Colonic mucosa (tissue), 4 donors: Measurements from ENCODE around the gene FHL2. TPM values are rescaled to one million over a fixed set of nuclear protein-coding genes. Genes with fewer than 3 reads are reported as not detected.

Source experiments
- DNase-seq: peaks from one replicate; pipeline ENCODE4 v3.0.0-alpha.2; 2020
- H3K27ac ChIP-seq: fragments of 200-600 bp; one replicate; pipeline ENCODE4 v1.8.0; 2021
- H3K27me3 ChIP-seq: fragments of 200-600 bp; one replicate; pipeline ENCODE4 v1.8.0; 2021
- H3K36me3 ChIP-seq: fragments of 200-600 bp; one replicate; pipeline ENCODE4 v1.8.0; 2021
- H3K4me1 ChIP-seq: fragments of 200-600 bp; one replicate; pipeline ENCODE4 v1.8.0; 2021; ENCODE audit warnings: mild to moderate bottlenecking
- H3K4me3 ChIP-seq: fragments of 200-600 bp; one replicate; pipeline ENCODE4 v1.8.0; 2021
- H3K9ac ChIP-seq, 2 donors: one replicate each; pipeline ENCODE4 v1.7.0; 2013; ENCODE audit warnings: control low read depth in 2 of 2, low read depth in 2 of 2, low read length in 2 of 2
- H3K9me3 ChIP-seq: fragments of 200-600 bp; one replicate; pipeline ENCODE4 v1.8.0; 2021
- intact Hi-C: fragments of 100-400 bp; cut with DNase I; formaldehyde crosslinking; loops from one replicate; pipeline ENCODE4 v1.14.1; 2022
- total RNA-seq, 2 donors: library from RNA; stranded (reverse); fragmentation: NEBNext Ultra II Directional in 1 of 2; extraction: Animal tissue kit (Norgen Biotek cat#: 25700) in 1 of 2; gene quantifications; one replicate each; pipeline ENCODE4 v1.2.1, GENCODE V29; 2021
- TF ChIP-seq, protein P1 (sequence below): fragments of 200-600 bp; IDR thresholded peaks from one replicate; pipeline ENCODE4 v1.8.0; 2022; ENCODE audit warnings: antibody characterized with exemption, mild to moderate bottlenecking
- donor health status: healthy.
- donor health status: DM: no; HTN: no; CAD: no.
- donor health status: DM: no; HTN: no; CAD: no.

FHL2 gene
- total RNA-seq, 2 donors from 2014 or later = 103 to 212 TPM

DNA sequence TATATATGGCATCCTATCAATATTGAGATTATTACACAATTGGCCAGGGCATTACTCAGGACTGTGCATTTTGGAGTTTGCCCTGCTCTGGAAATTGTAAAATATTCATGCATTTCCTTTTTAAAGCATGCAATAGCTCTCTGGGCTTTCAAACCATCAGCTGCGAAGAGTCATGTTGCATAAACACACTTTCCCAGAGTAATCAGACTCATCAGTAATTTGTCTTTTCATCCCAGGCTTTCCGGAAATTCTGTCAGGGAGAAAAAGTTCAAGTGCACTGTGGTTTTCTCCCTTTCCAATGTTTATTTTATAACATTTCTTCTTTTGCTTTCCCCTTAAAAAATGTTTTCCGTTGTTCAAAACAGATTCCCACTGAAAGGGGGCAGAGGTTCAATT is 38.9 kb upstream of the FHL2 start:
- TF ChIP-seq, protein P1, sequence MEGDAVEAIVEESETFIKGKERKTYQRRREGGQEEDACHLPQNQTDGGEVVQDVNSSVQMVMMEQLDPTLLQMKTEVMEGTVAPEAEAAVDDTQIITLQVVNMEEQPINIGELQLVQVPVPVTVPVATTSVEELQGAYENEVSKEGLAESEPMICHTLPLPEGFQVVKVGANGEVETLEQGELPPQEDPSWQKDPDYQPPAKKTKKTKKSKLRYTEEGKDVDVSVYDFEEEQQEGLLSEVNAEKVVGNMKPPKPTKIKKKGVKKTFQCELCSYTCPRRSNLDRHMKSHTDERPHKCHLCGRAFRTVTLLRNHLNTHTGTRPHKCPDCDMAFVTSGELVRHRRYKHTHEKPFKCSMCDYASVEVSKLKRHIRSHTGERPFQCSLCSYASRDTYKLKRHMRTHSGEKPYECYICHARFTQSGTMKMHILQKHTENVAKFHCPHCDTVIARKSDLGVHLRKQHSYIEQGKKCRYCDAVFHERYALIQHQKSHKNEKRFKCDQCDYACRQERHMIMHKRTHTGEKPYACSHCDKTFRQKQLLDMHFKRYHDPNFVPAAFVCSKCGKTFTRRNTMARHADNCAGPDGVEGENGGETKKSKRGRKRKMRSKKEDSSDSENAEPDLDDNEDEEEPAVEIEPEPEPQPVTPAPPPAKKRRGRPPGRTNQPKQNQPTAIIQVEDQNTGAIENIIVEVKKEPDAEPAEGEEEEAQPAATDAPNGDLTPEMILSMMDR = no peak
- H3K27ac ChIP-seq = peak overlapping the region; percentile 49
- intact Hi-C loops = no loop called here
- no peaks in the 10 kb centered on the region for H3K36me3 ChIP-seq
- H3K27me3 ChIP-seq = no peaks in the 10 kb centered on the region
- H3K4me1 ChIP-seq = peaks cover 6% of the 10 kb centered on the region
- no peaks in the 10 kb centered on the region for H3K9me3 ChIP-seq
- DNase-seq = no peak
- H3K4me3 ChIP-seq = peak overlapping the region; percentile 1
- no peak overlapping the region for H3K9ac ChIP-seq

DNA sequence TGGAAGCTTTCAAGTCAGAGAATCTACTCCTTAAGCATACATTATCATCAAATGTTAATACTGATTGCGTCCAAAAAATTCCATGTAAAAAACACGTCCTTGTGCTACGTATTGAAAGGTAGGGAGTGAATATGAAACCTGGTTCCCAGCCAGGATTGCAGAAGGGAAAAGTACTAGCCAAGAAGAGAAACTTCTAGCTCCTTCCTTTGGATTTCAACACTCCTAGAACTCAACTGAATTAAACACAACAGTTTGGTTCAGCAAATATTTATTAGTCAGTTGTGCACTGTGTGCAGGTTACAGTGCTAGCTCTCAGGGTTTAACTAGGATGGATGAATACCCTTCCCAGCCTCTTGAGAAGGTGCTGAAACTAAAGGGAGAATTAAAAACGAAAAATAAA is 33.9 kb upstream of the FHL2 start:
- no peak for DNase-seq
- TF ChIP-seq, protein P1 = no peak
- Histone ChIP-seq H3K27ac (peak overlapping the region; percentile 8), H3K9ac (no peak overlapping the region), H3K4me3 (no peak overlapping the region), H3K27me3 (no peaks in the 10 kb centered on the region), H3K9me3 (no peaks in the 10 kb centered on the region), H3K36me3 (no peaks in the 10 kb centered on the region), H3K4me1 (no peaks in the 10 kb centered on the region)
- intact Hi-C loops = no loop called here

DNA sequence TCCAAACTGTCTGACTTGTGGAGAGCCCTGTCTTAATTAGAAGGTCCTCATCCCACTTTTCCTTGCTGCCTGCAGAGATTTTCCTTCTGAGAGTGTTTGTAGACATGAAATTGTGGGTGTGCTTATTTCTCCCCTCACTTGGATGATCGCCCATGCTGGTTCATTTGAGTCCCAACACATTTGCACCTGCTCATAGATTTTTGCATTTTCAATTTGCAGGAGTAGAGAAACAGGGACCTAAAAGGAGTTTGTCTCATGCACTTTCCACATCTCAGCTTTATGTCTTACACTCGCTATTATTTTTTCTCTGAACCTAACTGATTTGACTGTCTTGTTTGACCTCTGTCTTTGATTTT is 33.2 kb upstream of the FHL2 start:
- no peak for DNase-seq
- no peaks in the 10 kb centered on the region for H3K27me3 ChIP-seq
- intact Hi-C loops = no loop called here
- H3K27ac ChIP-seq = peak overlapping the region; percentile 8
- no peaks in the 10 kb centered on the region for H3K4me1 ChIP-seq
- no peak overlapping the region for H3K9ac ChIP-seq
- no peaks in the 10 kb centered on the region for H3K9me3 ChIP-seq
- TF ChIP-seq, protein P1 = no peak
- H3K36me3 ChIP-seq = no peaks in the 10 kb centered on the region
- H3K4me3 ChIP-seq = no peak overlapping the region

DNA sequence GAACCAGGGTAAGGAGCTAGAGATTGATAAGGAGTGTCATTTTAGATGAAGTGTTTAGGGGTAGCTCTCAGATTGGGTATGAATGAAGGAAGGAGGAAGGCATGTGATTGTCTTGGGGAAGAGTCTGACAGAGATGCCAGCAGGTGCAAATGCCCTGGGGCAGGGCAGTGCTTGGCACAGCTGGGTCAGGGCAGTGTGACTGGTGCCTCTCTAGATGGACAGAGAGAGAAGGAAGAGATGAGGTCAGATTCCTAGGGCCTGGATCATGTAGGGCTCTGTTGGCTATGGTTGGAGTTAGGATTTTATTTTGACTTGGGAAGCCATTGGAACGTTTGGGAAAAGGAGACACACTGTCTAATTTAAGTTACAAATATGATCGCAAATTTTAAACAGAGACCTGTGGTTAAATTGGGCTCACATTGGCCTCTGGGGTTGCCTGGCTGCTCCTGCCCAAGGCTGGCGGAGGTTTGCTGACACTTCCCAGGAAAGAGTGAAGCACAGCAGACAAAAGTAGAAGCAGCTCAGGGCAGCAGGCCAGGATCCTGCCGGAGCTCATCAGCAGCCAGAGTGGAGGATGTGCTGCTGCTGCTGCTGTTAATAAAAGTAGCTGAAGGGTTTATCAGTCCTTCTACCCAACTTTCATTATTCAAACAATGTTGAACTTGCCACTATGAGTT is 32.7 kb upstream of the FHL2 start:
- no peaks in the 10 kb centered on the region for H3K27me3 ChIP-seq
- intact Hi-C loops = no loop called here
- peak overlapping the region; percentile 8 for H3K27ac ChIP-seq
- no peak overlapping the region for H3K4me3 ChIP-seq
- TF ChIP-seq, protein P1 = no peak
- H3K4me1 ChIP-seq = no peaks in the 10 kb centered on the region
- H3K9me3 ChIP-seq = no peaks in the 10 kb centered on the region
- no peak overlapping the region for H3K9ac ChIP-seq
- H3K36me3 ChIP-seq = no peaks in the 10 kb centered on the region
- DNase-seq = no peak

DNA sequence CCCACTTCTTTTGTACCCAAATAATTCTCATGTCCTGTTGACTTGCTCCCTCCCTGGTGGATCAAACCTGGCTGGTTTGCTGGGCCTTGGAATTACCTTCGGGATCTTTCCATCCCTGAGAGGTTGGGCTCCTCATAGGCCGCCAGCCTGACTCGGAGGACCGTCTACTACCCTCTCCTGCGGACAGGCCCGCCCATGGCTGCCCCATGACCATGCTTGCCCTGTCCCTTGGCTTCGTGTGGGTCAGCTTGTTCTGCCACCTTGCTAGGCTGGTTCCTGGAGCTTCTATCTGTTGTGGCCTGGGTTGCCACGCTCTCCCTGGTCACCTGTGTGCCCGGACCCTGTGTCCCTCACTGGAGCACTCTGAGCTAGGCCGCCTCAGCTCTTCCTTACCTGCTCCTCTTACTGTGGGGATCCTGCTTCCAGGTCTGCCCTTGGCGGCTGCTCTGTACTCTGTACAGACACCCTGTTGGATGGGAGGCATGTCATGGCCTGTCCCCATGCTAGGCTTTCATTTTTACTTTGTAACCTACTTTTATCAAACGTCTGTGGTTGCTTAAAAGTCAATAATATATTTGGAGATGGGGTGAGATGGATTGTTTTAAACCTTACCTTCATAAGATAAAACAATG is 29.7 kb upstream of the FHL2 start:
- DNase-seq = no peak
- Histone ChIP-seq H3K36me3 (no peaks in the 10 kb centered on the region), H3K9ac (no peak overlapping the region), H3K4me1 (no peaks in the 10 kb centered on the region), H3K27ac (no peak overlapping the region), H3K9me3 (no peaks in the 10 kb centered on the region), H3K27me3 (no peaks in the 10 kb centered on the region), H3K4me3 (no peak overlapping the region)
- TF ChIP-seq, protein P1 = no peak
- intact Hi-C loops = no loop called here
